Fibroblast of pulmonary artery (primary cell): Measurements from ENCODE around the gene GNAZ.

Experiments
- DNase-seq: peaks from one replicate; pipeline ENCODE4 v3.0.0-alpha.2; 2010; ENCODE audit warnings: low read depth
- H3K4me3 ChIP-seq: replicated peaks from 2 replicates; pipeline ENCODE4 v1.5.1; 2011; ENCODE audit warnings: low read depth, mild to moderate bottlenecking, control low read depth, low read length, moderate library complexity
- TF ChIP-seq, protein P1 (sequence below): IDR thresholded peaks from 2 replicates; pipeline ENCODE4 v1.5.1; 2011; ENCODE audit warnings: mild to moderate bottlenecking, control low read depth, low read length, inconsistent platforms; ENCODE audit errors: missing control alignments

The GNAZ gene

DNA sequence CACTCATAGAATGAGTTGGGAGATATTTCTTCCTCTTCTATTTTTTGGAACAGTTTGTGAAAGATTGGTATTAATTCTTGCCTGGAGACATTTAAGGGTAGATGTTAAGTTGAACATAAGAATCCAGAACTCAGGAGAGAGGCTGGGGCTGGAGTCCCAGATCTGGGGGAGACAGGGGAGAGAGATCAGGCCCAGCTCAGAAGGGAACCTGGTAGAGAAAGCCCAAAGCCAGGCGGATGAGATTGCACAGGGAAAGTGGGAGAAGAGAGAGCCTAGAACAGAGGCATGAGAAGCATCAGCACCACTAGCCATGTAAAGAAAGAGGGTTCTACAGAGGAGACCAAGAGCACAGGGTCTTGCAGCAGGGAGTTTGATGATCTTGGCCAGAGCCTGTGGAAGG, 13.0 kb upstream of the GNAZ start:
- no peak for DNase-seq
- no peak overlapping the region for H3K4me3 ChIP-seq
- TF ChIP-seq, protein P1, sequence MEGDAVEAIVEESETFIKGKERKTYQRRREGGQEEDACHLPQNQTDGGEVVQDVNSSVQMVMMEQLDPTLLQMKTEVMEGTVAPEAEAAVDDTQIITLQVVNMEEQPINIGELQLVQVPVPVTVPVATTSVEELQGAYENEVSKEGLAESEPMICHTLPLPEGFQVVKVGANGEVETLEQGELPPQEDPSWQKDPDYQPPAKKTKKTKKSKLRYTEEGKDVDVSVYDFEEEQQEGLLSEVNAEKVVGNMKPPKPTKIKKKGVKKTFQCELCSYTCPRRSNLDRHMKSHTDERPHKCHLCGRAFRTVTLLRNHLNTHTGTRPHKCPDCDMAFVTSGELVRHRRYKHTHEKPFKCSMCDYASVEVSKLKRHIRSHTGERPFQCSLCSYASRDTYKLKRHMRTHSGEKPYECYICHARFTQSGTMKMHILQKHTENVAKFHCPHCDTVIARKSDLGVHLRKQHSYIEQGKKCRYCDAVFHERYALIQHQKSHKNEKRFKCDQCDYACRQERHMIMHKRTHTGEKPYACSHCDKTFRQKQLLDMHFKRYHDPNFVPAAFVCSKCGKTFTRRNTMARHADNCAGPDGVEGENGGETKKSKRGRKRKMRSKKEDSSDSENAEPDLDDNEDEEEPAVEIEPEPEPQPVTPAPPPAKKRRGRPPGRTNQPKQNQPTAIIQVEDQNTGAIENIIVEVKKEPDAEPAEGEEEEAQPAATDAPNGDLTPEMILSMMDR, result no peak

- H3K4me3 ChIP-seq, result no peak overlapping the region
- TF ChIP-seq, protein P1, result no peak
- no peak for DNase-seq
These were observed 12.3 kb upstream of the GNAZ start for GRCh38 chr22:23058063-23058462.

DNA sequence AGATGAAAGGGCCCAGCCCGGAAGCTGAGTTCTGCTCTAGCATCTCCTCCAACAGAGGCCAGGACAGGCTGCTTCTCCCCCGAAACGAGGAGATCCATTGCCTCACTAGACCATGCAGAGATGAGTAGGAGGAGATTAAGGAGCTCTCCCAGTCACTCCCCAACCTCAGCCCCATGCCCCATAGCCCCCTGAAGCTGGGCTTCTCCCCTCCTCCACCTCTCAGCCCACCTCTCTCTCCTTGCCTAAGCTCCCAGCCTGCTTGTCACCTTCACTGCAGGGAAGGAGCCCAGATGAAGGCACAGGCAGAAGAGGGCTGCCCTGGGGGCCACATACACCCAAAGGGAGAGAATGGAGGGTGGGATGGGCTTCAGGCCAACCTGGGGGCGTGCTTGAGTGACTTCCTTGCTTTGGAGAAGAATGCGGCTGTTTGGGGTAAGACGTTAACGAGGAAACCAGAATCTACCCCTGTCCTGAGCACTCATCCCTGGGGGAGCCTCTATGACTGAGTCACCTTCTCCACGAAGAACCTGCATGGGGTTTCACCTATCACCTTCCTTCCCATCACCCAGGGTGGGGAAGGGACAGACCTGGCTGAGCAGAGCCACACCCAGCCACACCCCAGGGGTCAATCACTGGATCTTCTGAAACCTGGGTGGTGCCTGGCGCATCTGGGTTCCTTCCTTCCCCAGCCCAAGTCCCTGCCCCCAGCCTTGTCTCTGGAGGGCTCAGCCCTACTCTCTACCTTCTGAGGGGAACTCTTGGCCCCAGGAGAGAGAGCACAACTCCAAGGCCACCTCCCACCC, 11.6 kb upstream of the GNAZ start:
- DNase-seq, result no peak
- TF ChIP-seq, protein P1, result no peak
- H3K4me3 ChIP-seq, result no peak overlapping the region

DNA sequence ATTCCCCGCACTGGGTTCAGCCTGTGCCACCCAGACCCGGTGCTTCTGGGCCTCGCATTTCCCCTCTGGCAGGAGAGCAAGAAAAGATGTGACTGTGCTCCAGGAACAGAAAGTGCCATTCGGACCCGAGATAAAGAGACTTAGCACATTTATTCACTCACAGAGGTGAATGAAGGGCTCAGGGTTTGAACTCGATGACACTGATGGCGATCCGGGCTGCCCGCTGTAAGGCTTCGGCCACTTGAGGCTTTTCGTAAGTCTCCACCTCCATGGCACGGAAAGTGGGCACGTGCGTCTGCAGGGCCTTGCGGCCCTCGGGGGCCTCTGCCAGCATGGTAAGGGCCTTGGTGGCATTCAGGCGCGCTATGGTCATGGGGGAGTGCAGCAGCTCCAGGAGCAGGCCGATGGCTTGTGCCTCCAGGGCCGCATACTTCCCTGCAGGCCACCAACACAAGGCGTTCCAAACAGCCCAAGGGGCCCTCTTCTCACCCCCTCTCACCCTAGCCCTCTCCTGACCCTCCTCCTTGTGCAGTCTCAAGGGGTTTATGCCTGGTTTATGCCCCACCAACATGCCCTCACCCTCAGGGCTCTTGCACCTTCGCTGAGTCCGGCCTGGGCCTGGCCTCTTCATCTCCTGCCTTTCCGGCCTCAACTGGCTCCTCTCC, 10.9 kb upstream of the GNAZ start:
- TF ChIP-seq, protein P1, result no peak
- no peak for DNase-seq
- H3K4me3 ChIP-seq, result no peak overlapping the region

DNA sequence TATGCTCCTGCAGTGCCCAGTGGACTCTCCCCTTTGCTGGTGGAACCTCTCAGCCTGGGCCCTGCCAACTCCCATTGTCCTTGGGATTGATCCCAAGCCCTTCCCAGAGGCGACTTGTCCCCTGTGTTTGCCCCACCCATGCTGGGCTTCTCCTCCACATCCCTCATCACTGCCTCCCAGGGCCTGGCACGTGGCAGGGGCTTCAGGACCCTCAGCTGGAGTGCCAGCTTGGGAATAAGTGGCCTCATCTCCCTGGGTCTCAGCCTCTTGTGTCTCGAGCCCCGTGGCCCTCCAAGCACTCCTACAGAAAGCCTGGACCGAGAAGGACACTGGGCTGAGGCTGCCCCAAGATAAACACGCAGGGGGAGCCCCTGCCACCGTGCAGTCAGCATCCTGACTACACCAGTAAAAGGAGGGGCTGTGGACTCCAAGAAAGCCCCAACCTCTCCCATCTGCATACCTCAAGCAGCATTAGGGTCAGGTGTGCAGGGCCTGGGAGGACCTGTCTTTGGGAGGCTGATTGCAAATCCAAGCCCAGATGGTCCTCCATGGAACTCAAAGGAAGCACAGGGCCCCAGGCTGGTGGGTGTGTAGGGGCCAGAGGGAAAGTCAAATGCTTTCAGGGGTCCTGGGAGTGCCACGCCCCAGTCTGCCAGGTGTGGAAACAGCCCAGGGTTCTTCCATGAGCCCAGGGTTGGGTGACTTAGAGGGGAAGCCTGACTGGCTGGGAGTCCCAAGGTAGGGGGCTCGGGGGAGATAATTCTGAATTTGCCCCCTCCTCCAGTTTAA, 9.5 kb upstream of the GNAZ start:
- no peak for DNase-seq
- TF ChIP-seq, protein P1, result no peak
- H3K4me3 ChIP-seq, result no peak overlapping the region

GRCh38 chr22:23061471-23062280, 8.6 kb upstream of the GNAZ start:
- no peak overlapping the region for H3K4me3 ChIP-seq
- TF ChIP-seq, protein P1, result no peak
- no peak for DNase-seq
